ENCODE data around the gene ANKRD31.

Gene ANKRD31

GRCh38 chr5:75054134-75054930 lies 182.3 kb downstream of the ANKRD31 start:
- no peak for DNase-seq

DNA sequence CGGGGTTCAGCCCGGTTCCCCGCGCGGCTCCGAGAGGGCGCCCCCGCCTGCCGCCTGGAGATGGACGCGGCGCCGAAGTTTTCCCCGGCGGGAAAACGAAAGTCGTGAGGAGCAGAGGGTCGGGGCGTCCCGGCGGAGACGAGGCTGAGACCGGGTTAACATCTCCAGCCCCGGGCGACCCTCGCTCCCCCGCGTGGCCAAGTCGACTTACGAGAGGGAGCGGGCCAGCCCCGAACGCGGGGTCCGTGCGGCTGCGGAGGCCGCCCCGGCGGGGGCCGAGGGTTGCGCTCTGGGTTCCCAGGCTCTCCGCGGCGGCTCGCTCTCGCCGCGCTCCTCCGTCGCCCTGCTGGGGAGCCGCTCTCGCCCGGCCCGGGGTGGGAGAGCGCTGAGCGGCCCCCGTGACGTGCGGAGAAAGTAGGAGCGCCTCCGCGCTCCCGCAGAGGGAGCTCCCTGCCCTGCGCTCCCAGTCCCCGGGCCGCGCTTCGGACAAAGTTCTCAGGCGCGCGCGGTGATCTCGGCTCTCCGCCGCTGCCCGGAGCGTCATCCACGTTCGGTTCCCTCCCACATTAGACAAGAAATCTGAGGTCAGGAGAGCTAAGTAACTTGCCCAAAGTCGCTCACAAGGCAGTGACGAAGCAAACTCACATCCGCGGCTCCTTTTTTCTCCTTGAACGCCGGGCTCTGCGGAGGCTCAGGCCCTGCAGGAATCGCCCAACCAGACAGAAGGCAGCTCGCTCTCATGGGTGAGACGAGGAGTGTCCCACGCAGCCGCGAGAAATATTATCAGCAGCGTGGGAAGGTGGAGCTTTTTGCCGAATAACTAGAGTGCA lies 183.2 kb downstream of the ANKRD31 start:
- DNase-seq = no peak

DNA sequence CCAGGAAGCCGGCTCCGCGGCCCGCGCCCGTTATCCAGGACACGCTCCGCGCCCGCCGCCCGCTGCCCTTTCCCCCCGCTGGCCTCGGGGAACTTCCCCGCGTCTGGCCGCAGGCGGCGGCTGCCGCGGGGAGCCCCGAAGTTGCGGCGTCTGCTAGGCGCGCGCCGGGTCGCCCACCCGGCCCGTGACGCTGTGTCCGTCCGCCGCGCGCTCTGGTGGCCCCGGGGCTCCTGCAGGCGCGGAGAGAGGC lies 183.7 kb downstream of the ANKRD31 start:
- no peak for DNase-seq

- DNase-seq = no peak
Observed at GRCh38 chr5:75052192-75053053, 184.3 kb downstream of the ANKRD31 start, which contains the start of gene GCNT4. GCNT4 (minus strand) TSS chr5:75052558; CDS start chr5:75030037, 22,521 bp downstream.

DNA sequence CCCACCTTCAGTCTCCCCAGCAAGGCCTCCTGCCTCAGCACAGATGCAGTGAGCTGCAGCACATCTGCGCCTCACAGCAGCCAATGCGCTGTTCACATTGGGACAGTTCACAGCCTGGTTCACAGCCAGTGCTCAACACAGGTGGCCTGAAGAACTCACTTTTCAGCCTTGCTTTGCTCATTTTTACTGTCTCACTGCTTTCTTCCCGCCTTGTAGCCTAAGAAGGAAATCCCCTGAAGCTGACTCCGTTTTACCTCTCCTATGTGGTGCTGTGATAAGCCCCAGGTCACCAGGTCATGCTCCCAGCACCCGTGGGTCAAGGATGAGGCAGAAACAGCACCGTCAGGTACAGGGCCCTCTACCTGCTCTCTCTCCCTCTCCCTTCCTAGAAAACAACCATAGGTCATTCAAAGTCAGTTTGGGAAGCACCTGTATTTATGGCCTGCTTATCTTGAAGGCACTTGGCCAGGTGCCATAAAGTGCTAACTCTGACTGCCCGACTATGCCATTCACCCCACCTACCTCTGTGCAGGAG lies 185.4 kb downstream of the ANKRD31 start:
- no peak for DNase-seq

DNA sequence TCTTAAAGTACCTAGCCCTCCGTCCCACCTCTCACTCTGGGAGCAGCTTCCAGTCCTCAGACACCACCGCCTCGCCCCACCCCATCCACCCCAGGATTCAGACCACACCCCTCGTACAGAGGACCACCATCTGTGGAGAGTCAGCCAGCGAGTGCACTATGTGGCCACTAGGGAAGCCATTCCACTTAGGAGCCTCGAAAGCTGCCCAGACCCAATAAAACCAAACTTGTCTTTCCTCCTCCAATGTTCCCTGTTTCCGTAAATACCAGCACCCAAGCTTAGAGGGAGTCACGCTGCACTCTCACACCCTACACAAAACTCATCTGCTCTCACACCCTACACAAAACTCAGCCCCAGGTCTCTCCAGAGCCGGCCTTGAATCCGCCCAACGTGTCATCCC lies 186.3 kb downstream of the ANKRD31 start:
- DNase-seq = no peak

DNA sequence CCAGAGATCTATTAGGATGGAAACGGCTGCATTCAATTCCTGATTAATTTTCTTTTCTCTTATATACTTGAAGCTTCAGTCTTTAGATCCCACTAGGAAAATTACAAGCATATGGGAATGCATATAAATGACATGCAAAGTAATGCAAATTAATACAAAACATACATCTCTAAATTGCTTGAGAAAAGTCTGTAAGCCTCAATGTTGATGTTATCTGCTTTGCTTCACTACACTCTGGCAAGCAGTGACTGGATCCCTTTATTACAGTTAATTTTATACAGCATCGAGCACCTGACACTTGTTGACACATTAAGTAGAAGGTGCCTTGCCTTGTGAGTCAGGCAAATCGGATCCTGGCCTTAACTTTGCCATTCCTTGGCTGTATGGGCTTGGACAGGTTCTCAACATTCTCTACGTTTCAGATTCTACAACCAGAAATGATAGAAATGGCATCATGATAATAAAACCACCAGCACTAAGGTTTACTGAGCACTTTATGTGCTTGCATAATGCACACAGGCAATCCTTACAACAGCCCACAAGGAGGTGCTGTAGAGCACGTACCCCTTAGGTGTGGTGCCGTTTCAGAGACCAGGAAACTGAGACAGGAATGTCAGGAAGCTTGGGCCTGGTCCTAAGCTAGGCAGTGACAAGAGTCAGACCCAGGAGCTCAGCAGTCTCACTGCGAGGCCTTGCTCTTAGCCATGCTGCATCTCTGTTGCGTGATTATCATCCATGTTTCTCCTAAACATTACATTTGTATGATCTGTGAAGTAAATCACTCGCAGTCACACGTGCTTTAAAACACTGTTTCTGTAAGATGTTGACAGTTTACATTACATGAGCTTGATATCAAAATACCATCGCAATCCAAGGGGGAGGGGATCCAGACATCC lies 187.0 kb downstream of the ANKRD31 start:
- DNase-seq = no peak

DNA sequence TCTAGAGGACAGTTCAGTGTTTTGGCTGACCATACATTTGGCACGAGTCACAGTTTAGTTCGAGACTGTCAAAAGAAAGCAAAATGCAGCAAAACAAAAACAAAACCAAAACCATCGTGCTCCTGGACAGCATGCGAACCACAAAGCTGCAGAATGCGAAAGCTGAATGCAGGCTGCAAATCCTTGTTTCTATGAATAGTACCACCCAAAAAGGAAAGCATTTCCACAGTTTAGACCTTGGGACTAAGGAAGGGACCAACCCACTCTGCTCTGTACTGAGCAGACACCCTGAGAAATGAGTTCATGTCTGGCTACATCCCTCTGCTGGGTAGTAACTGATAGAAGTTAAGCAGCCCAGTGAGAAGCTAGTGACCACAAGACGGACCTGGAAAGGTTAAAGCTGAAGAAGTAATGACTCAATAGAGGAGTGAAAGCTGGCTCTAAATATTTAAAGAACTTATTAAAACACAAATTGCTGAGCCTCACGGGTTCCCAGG lies 188.2 kb downstream of the ANKRD31 start:
- DNase-seq = no peak

DNA sequence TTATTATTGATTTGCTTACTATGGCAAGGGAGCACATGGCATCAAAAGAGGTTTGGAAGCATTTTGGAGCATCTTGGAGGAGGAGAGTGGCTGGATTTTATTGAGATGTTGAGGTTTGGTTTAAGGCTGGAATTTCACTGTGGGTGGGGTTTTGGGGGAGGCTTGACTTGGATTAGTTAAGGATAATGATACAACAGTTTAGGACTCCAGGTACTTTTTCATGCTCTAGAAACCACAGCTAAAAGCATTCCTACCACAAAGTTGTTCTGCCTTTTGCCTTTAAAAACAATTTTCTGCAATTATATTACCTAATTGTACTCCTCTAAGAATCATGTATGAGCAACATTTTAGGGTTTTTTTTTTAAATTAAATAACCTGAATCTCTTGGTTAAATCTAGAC lies 189.3 kb downstream of the ANKRD31 start:
- DNase-seq = no peak

- DNase-seq = no peak
Observed at GRCh38 chr5:75046366-75047142, 190.1 kb downstream of the ANKRD31 start.

DNA sequence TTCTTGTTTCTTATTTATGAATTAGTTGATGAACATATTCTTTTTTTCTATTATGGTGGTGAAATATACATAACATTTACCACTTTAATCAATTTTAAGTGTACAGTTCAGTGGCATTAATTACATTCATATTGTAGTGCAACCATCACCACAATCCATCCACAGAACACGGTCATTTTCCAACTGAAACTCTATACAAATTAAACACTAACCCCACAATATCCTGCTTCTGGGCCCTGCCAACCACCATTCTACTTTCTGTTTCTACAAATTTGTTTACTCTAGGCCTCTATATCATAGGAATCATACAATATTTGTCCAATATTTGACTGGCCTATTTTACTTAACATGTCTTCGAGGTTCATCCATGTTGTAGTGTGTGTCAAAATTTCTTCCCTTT lies 191.6 kb downstream of the ANKRD31 start:
- DNase-seq = no peak

GRCh38 chr5:75044406-75044805 lies 192.3 kb downstream of the ANKRD31 start:
- DNase-seq = no peak

GRCh38 chr5:75043633-75044264 lies 192.9 kb downstream of the ANKRD31 start:
- DNase-seq = no peak

- DNase-seq = no peak
Observed at GRCh38 chr5:75042522-75042921, 194.2 kb downstream of the ANKRD31 start.

- no peak for DNase-seq
Observed at GRCh38 chr5:75040973-75041372, 195.7 kb downstream of the ANKRD31 start.

DNA sequence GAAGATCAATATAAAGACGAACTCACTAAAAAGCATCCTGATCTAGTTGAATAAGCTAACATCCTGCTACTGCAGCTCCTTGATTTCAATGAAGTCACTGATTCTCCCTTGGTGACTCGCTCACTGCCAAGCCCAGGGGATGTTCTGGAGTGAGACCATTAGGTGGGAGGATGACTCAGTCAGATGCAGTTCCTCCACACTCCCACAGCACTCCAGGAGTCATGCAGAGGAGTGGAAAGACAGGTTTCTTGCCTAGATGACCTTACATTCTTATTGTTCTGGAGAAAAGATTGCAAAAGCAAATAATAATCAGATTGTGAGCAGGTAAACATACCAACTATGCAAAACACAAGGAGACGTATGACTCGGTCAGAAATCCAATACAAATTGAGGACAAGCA lies 199.6 kb downstream of the ANKRD31 start:
- no peak for DNase-seq

- DNase-seq = no peak
Observed at GRCh38 chr5:75034137-75034739, 202.4 kb downstream of the ANKRD31 start.

- DNase-seq = no peak
Observed at GRCh38 chr5:75031366-75031765, 205.3 kb downstream of the ANKRD31 start.

DNA sequence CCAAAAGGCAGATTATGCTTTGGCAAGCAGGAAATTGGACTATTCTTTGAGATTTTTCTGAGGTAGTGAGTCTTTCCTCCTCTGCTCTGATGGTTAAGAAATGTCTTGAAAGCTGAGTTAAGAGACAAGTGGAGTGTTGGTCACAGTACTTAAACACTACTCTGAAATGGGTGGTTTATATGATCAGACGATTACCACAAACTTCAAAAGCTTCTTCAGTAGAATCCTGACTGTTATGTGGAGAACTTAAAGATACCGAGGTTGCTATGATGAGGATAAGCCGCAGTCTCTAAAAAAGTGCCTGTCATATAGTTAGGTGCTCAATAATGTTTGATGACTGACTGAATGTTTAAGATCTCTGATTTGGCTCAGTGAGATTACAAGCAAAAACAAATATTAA lies 208.6 kb downstream of the ANKRD31 start:
- no peak for DNase-seq

All from NCI-H1417 treated with DMSO at 0.1 percent for 48 hours (cell line).